SK-N-MC (cell line): ENCODE data around the gene ARHGEF28.

ENCODE experiments used
- DNase-seq: peaks from one replicate; pipeline ENCODE4 v3.0.0-alpha.2; 2011; ENCODE audit warnings: low read depth, low spot score
- H3K27ac ChIP-seq: fragments of 200-600 bp; sonication (generic); 2 replicates; pipeline ENCODE4 v1.5.1; 2016; ENCODE audit warnings: mixed run types
- H3K36me3 ChIP-seq: fragments of 200-600 bp; sonication (generic); 2 replicates; pipeline ENCODE4 v1.6.1; 2017; ENCODE audit warnings: antibody characterized with exemption, low read length, mixed read lengths; ENCODE audit not compliant: insufficient read depth
- H3K4me3 ChIP-seq: fragments of 200-600 bp; sonication (generic); 2 replicates; pipeline ENCODE4 v1.5.1; 2016
- H3K9ac ChIP-seq: fragments of 200-600 bp; sonication (generic); 2 replicates; pipeline ENCODE4 v1.8.0; 2017; ENCODE audit warnings: mixed run types, mixed read lengths; ENCODE audit not compliant: insufficient read length
- H3K9me3 ChIP-seq: fragments of 200-600 bp; sonication (generic); 2 replicates; pipeline ENCODE4 v1.6.1; 2017; ENCODE audit warnings: low read depth, mild to moderate bottlenecking, antibody characterized with exemption, low read length, moderate library complexity, mixed read lengths
- EZH2 ChIP-seq: fragments of 200-600 bp; sonication (generic); IDR thresholded peaks from one replicate; pipeline ENCODE4 v1.6.1; 2017; ENCODE audit warnings: antibody characterized with exemption
- FOXP2 ChIP-seq: optimal IDR thresholded peaks from 2 replicates; pipeline ENCODE3; 2011; ENCODE audit warnings: mild to moderate bottlenecking, moderate library complexity; ENCODE audit not compliant: insufficient read depth; ENCODE audit errors: extremely low read length, control extremely low read depth
- POLR2AphosphoS5 ChIP-seq: IDR thresholded peaks from 2 replicates; pipeline ENCODE4 v1.6.1; 2012; ENCODE audit warnings: mild to moderate bottlenecking, low read depth, low read length, borderline replicate concordance

The ARHGEF28 gene

GRCh38 chr5:73690015-73690414 lies 64.0 kb downstream of the ARHGEF28 start:
- no peak for TF ChIP-seq EZH2
- TF ChIP-seq POLR2AphosphoS5 = no peak
- TF ChIP-seq FOXP2 = no peak
- Histone ChIP-seq H3K27ac (no peak overlapping the region), H3K4me3 (no peak overlapping the region), H3K9ac (no peak overlapping the region), H3K9me3 (no peaks in the 10 kb centered on the region), H3K36me3 (no peaks in the 10 kb centered on the region)
- no peak for DNase-seq

GRCh38 chr5:73691302-73692080 lies 65.5 kb downstream of the ARHGEF28 start:
- no peak for DNase-seq

GRCh38 chr5:73692166-73692640 lies 66.2 kb downstream of the ARHGEF28 start:
- no peak for TF ChIP-seq POLR2AphosphoS5
- no peak for TF ChIP-seq EZH2
- no peak for TF ChIP-seq FOXP2
- no peak overlapping the region for H3K27ac ChIP-seq
- no peak overlapping the region for H3K9ac ChIP-seq
- H3K9me3 ChIP-seq = no peaks in the 10 kb centered on the region
- H3K4me3 ChIP-seq = no peak overlapping the region
- no peaks in the 10 kb centered on the region for H3K36me3 ChIP-seq
- no peak for DNase-seq

More at GRCh38 chr5:73691302-73692080, 65.5 kb downstream of the ARHGEF28 start:
- H3K9me3 ChIP-seq = no peaks in the 10 kb centered on the region
- TF ChIP-seq FOXP2 (no peak), EZH2 (no peak), POLR2AphosphoS5 (no peak)
- no peak overlapping the region for H3K4me3 ChIP-seq
- no peak overlapping the region for H3K27ac ChIP-seq
- H3K36me3 ChIP-seq = no peaks in the 10 kb centered on the region
- H3K9ac ChIP-seq = no peak overlapping the region

- Histone ChIP-seq H3K27ac (no peak overlapping the region), H3K4me3 (no peak overlapping the region), H3K36me3 (no peaks in the 10 kb centered on the region), H3K9me3 (no peaks in the 10 kb centered on the region), H3K9ac (no peak overlapping the region)
- no peak for TF ChIP-seq POLR2AphosphoS5
- no peak for TF ChIP-seq EZH2
- no peak for TF ChIP-seq FOXP2
- DNase-seq = no peak
Observed at GRCh38 chr5:73692981-73693380, 67.0 kb downstream of the ARHGEF28 start.

GRCh38 chr5:73693573-73694061 lies 67.6 kb downstream of the ARHGEF28 start:
- no peak for DNase-seq
- Histone ChIP-seq H3K36me3 (no peaks in the 10 kb centered on the region), H3K9me3 (no peaks in the 10 kb centered on the region), H3K9ac (no peak overlapping the region), H3K27ac (no peak overlapping the region), H3K4me3 (no peak overlapping the region)
- no peak for TF ChIP-seq POLR2AphosphoS5
- no peak for TF ChIP-seq EZH2
- no peak for TF ChIP-seq FOXP2

- no peak overlapping the region for H3K9ac ChIP-seq
- DNase-seq = no peak
- no peak overlapping the region for H3K4me3 ChIP-seq
- H3K27ac ChIP-seq = no peak overlapping the region
- H3K9me3 ChIP-seq = no peaks in the 10 kb centered on the region
- no peaks in the 10 kb centered on the region for H3K36me3 ChIP-seq
- TF ChIP-seq POLR2AphosphoS5 = no peak
- TF ChIP-seq EZH2 = no peak
- TF ChIP-seq FOXP2 = no peak
Observed at GRCh38 chr5:73694089-73694488, 68.1 kb downstream of the ARHGEF28 start.

- no peak for DNase-seq
- H3K4me3 ChIP-seq = no peak overlapping the region
- TF ChIP-seq POLR2AphosphoS5 = no peak
- no peak for TF ChIP-seq FOXP2
- TF ChIP-seq EZH2 = no peak
- H3K36me3 ChIP-seq = no peaks in the 10 kb centered on the region
- no peak overlapping the region for H3K27ac ChIP-seq
- no peak overlapping the region for H3K9ac ChIP-seq
- no peaks in the 10 kb centered on the region for H3K9me3 ChIP-seq
Observed at GRCh38 chr5:73698011-73698410, 72.0 kb downstream of the ARHGEF28 start.

- no peak overlapping the region for H3K4me3 ChIP-seq
- H3K9ac ChIP-seq = no peak overlapping the region
- no peaks in the 10 kb centered on the region for H3K9me3 ChIP-seq
- no peaks in the 10 kb centered on the region for H3K36me3 ChIP-seq
- H3K27ac ChIP-seq = no peak overlapping the region
- TF ChIP-seq POLR2AphosphoS5 = no peak
- no peak for DNase-seq
Observed at GRCh38 chr5:73701566-73701965, 75.6 kb downstream of the ARHGEF28 start.

GRCh38 chr5:73702534-73702933 lies 76.5 kb downstream of the ARHGEF28 start:
- no peaks in the 10 kb centered on the region for H3K36me3 ChIP-seq
- no peak overlapping the region for H3K9ac ChIP-seq
- H3K9me3 ChIP-seq = no peaks in the 10 kb centered on the region
- no peak for DNase-seq
- H3K4me3 ChIP-seq = no peak overlapping the region
- TF ChIP-seq EZH2 (no peak), POLR2AphosphoS5 (no peak), FOXP2 (no peak)
- H3K27ac ChIP-seq = no peak overlapping the region
